Ishikawa (cell line): ENCODE results near the gene NCOA1.

Source experiments
- CEBPB ChIP-seq: IDR thresholded peaks from 2 replicates; pipeline ENCODE4 v1.6.1; 2012
- CREB1 ChIP-seq: IDR thresholded peaks from 2 replicates; pipeline ENCODE4 v1.6.1; 2012; ENCODE audit warnings: low read depth
- EGR1 ChIP-seq: IDR thresholded peaks from 2 replicates; pipeline ENCODE4 v1.6.1; 2012
- EP300 ChIP-seq: IDR thresholded peaks from 2 replicates; pipeline ENCODE4 v1.6.1; 2012; ENCODE audit warnings: borderline replicate concordance
- FOXM1 ChIP-seq: IDR thresholded peaks from 2 replicates; pipeline ENCODE4 v1.6.1; 2012; ENCODE audit warnings: low read depth, borderline replicate concordance
- MAX ChIP-seq: IDR thresholded peaks from 2 replicates; pipeline ENCODE4 v1.6.1; 2012
- NFIC ChIP-seq: IDR thresholded peaks from 2 replicates; pipeline ENCODE4 v1.6.1; 2012
- RAD21 ChIP-seq: IDR thresholded peaks from 2 replicates; pipeline ENCODE4 v1.6.1; 2012; ENCODE audit warnings: low read depth
- REST ChIP-seq: IDR thresholded peaks from 2 replicates; pipeline ENCODE4 v1.6.1; 2012; ENCODE audit warnings: low read depth, mild to moderate bottlenecking
- TAF1 ChIP-seq: IDR thresholded peaks from 2 replicates; pipeline ENCODE4 v1.6.1; 2012; ENCODE audit warnings: low read depth, mild to moderate bottlenecking
- TCF12 ChIP-seq: IDR thresholded peaks from 2 replicates; pipeline ENCODE4 v1.6.1; 2012; ENCODE audit warnings: low read depth
- TEAD4 ChIP-seq: IDR thresholded peaks from 2 replicates; pipeline ENCODE4 v1.6.1; 2012
- USF1 ChIP-seq: IDR thresholded peaks from 2 replicates; pipeline ENCODE4 v1.6.1; 2012
- YY1 ChIP-seq: IDR thresholded peaks from 2 replicates; pipeline ENCODE4 v1.6.1; 2012; ENCODE audit warnings: low read depth
- ZBTB7A ChIP-seq: IDR thresholded peaks from 2 replicates; pipeline ENCODE4 v1.6.1; 2012; ENCODE audit warnings: low read depth

The NCOA1 gene

GRCh38 chr2:24498121-24498520 lies 7.1 kb downstream of the NCOA1 start:
- TF ChIP-seq YY1: no peak
- no peak for TF ChIP-seq TAF1
- no peak for TF ChIP-seq EGR1
- TF ChIP-seq ZBTB7A: no peak
- TF ChIP-seq EP300: no peak
- no peak for TF ChIP-seq FOXM1
- TF ChIP-seq TCF12: no peak
- TF ChIP-seq CREB1: no peak
- TF ChIP-seq NFIC: no peak
- TF ChIP-seq RAD21: no peak
- TF ChIP-seq TEAD4: no peak

GRCh38 chr2:24501813-24502212 lies 10.8 kb downstream of the NCOA1 start:
- TF ChIP-seq TAF1 (no peak), EGR1 (no peak), USF1 (no peak), CREB1 (no peak), REST (no peak), CEBPB (no peak), NFIC (no peak), MAX (no peak), ZBTB7A (no peak), FOXM1 (no peak), RAD21 (no peak), TEAD4 (no peak), YY1 (no peak), EP300 (no peak), TCF12 (no peak)

- TF ChIP-seq FOXM1: no peak
- no peak for TF ChIP-seq EP300
- no peak for TF ChIP-seq TAF1
- no peak for TF ChIP-seq CREB1
- TF ChIP-seq NFIC: no peak
- no peak for TF ChIP-seq MAX
- no peak for TF ChIP-seq TEAD4
- no peak for TF ChIP-seq USF1
- TF ChIP-seq YY1: no peak
- TF ChIP-seq RAD21: no peak
- TF ChIP-seq CEBPB: no peak
- TF ChIP-seq ZBTB7A: no peak
- TF ChIP-seq REST: no peak
- no peak for TF ChIP-seq TCF12
- no peak for TF ChIP-seq EGR1
Observed at GRCh38 chr2:24505534-24506275, 14.7 kb downstream of the NCOA1 start.

- TF ChIP-seq EP300: no peak
Observed at GRCh38 chr2:24507549-24507948, 16.5 kb downstream of the NCOA1 start.

GRCh38 chr2:24508878-24509277 lies 17.8 kb downstream of the NCOA1 start:
- peak; percentile 91 for TF ChIP-seq CEBPB
- no peak for TF ChIP-seq USF1
- no peak for TF ChIP-seq CREB1
- TF ChIP-seq TEAD4: no peak
- no peak for TF ChIP-seq NFIC

GRCh38 chr2:24509425-24509824 lies 18.4 kb downstream of the NCOA1 start:
- TF ChIP-seq RAD21: no peak
- no peak for TF ChIP-seq NFIC
- TF ChIP-seq TEAD4: no peak
- TF ChIP-seq CREB1: no peak
- no peak for TF ChIP-seq CEBPB
- no peak for TF ChIP-seq TCF12
- no peak for TF ChIP-seq EGR1
- no peak for TF ChIP-seq EP300
- TF ChIP-seq MAX: no peak
- TF ChIP-seq ZBTB7A: no peak
- TF ChIP-seq USF1: no peak
- no peak for TF ChIP-seq YY1
- no peak for TF ChIP-seq REST
